GM06990 (cell line): ENCODE data around the gene DAZAP1.
A peak's percentile ranks its signal among the peaks of the same experiment; 100 is the strongest.

Experiments
- DNase-seq: peaks from one replicate; pipeline ENCODE4 v3.0.0-alpha.2; 2011; ENCODE audit not compliant: insufficient read length; ENCODE audit errors: extremely low read depth
- H3K27me3 ChIP-seq: replicated peaks from 2 replicates; pipeline ENCODE4 v1.6.0; 2011; ENCODE audit warnings: low read length; ENCODE audit not compliant: control insufficient read depth, insufficient read depth
- H3K36me3 ChIP-seq: 2 replicates; pipeline ENCODE4 v1.5.1; 2011; ENCODE audit warnings: low read length; ENCODE audit not compliant: control insufficient read depth, insufficient read depth
- H3K4me3 ChIP-seq: replicated peaks from 2 replicates; pipeline ENCODE4 v1.5.1; 2011; ENCODE audit warnings: low read depth, mild to moderate bottlenecking, control low read depth, low read length
- TF ChIP-seq, protein P1 (sequence below): IDR thresholded peaks from 2 replicates; pipeline ENCODE4 v1.5.1; 2011; ENCODE audit warnings: low read length, control low read depth, mild to moderate bottlenecking, inconsistent platforms; ENCODE audit not compliant: insufficient read depth, poor library complexity, severe bottlenecking

DAZAP1 gene

DNA sequence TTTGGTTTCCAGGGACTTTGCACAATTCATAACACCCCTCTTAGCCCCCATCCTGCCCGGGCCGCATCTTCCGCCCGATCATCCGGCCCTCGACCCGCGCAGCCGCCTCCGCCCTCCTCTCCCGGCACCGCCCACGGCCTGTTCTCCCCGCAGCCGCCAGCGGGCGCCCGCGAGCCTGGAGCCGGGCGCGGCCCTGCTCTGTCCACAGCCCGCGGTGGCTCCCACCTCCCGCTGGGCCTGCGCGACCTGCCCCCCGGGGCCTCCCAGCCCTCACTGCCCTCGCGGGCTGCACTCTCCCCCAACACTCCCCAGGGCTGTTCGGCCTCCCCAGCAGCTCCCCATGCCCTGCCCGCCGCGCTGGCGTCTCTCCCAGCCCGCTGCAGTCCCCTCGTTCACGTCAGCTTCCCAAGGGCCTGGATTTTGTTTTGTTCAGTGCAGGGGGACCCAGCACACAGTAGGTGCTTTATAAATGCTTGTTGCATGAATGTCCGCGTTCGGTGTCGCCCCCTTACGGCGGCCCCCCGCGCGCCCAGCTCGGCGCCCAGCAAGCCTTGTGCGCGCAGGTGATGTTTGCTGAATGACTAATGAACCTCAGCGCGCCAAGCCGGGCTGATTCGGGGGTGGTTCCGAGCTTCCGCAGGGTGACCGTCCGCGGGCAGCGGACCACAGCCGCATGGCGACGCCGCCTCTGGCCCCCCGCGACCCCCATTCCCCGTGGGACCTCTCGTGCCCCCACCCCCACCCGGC is 38.0 kb downstream of the DAZAP1 start:
- Histone ChIP-seq H3K36me3 (peaks cover 17% of the 10 kb centered on the region), H3K4me3 (peak overlapping the region; percentile 47), H3K27me3 (peaks cover 2% of the 10 kb centered on the region)
- peak; percentile 82 for DNase-seq
- TF ChIP-seq, protein P1, sequence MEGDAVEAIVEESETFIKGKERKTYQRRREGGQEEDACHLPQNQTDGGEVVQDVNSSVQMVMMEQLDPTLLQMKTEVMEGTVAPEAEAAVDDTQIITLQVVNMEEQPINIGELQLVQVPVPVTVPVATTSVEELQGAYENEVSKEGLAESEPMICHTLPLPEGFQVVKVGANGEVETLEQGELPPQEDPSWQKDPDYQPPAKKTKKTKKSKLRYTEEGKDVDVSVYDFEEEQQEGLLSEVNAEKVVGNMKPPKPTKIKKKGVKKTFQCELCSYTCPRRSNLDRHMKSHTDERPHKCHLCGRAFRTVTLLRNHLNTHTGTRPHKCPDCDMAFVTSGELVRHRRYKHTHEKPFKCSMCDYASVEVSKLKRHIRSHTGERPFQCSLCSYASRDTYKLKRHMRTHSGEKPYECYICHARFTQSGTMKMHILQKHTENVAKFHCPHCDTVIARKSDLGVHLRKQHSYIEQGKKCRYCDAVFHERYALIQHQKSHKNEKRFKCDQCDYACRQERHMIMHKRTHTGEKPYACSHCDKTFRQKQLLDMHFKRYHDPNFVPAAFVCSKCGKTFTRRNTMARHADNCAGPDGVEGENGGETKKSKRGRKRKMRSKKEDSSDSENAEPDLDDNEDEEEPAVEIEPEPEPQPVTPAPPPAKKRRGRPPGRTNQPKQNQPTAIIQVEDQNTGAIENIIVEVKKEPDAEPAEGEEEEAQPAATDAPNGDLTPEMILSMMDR, result peak; percentile 31

DNA sequence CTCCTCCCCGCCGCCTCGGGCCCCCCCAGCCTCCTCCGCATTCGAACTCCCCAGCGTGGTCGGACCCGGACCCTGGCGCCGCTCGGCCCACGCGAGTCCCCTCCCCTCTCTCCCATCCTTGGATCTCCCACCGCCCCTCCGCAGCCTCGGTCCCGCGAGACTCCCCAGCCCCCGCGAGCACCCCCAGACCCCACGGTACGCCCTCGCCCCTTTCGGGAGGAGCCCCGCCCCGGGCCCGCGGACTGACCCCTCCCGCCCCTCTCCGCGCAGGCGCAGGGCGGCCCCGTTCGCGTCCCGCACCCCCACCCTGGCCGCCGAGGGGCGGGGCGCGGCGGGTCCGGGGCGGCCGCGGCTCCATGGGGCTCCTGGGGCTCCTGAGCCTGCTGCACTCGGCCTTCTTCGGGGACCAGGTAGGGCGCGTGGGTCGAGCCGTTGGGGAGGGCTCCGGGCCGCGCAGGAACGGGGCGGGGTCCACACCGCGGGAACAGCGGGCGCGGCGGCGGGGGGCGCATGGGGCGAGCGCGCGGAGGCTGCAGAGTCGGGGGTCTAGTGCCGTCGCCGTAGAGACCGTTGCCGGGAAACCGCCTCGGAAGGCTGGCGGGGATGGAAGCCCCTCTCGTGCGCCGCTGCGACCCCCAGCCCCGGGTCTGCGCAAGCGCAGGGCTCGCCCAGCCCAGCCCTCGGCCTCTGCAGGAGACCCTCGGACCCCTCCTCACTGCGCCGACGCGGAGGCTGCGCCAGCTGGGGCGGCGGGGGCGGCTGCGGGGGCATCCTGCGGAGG is 38.7 kb downstream of the DAZAP1 start:
- Histone ChIP-seq H3K36me3 (peaks cover 10% of the 10 kb centered on the region), H3K27me3 (peaks cover 5% of the 10 kb centered on the region), H3K4me3 (no peak overlapping the region)
- no peak for DNase-seq
- TF ChIP-seq, protein P1, result no peak

DNA sequence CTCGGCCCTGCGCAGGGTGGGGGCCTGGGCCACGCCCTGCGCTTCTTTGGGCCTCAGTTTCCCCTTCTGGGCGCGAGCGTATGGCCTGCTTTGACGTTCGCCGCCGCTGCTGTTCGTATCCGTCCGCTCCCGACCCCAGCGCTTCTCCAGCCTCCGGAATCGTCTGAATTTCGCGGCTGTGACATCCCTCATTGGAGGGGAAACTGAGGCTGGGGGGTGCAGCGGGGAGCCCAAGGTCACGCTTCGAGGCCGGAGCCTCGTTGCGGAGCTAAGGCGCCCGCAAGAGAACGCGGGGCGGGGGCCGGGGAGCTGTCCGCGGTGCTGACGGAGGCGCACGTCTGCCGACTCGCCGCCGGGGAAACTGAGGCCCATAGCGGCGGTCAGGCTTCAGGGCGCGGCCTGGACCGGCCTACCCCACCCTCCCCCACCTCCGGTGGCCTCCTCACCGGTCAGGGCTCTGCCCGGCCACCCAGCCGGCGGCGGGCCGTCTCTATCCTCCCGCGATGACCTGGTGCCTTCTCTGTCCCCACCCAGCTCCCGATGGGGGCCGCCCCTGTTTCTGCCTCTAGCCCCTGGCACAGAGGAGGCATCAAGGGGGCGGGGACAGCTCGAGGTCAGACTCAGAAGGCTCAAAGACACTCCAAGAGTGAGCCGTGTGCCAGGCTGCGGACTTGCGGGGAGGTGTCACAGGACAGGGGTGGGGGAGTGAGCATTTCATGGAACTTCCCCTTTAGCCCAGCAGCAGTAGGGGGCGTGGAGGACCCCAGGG is 39.5 kb downstream of the DAZAP1 start:
- TF ChIP-seq, protein P1, result no peak
- Histone ChIP-seq H3K27me3 (peaks cover 5% of the 10 kb centered on the region), H3K4me3 (no peak overlapping the region), H3K36me3 (peaks cover 6% of the 10 kb centered on the region)
- DNase-seq, result no peak

DNA sequence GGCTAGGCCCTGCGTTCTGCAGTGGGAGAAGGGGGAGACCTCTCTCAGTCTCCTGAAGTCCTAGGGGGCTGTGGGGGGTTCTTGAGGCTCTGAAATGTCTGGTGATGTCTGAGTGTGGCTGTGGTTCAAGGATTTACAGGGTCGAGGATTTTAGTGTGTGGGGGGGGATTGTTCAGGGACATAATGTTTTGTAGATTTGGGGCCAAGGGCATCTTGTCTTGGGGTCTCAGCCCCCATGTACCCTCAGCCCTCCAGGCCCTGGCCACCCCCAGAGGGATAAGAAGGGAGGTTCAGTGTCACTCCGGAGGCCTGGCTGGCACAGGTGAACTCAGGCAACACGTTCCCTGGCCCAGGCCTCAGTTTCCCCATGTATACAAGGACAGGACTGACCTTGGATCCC is 40.1 kb downstream of the DAZAP1 start:
- TF ChIP-seq, protein P1, result no peak
- no peak for DNase-seq
- H3K4me3 ChIP-seq, result no peak overlapping the region
- H3K36me3 ChIP-seq, result peaks cover 4% of the 10 kb centered on the region
- H3K27me3 ChIP-seq, result peaks cover 5% of the 10 kb centered on the region

DNA sequence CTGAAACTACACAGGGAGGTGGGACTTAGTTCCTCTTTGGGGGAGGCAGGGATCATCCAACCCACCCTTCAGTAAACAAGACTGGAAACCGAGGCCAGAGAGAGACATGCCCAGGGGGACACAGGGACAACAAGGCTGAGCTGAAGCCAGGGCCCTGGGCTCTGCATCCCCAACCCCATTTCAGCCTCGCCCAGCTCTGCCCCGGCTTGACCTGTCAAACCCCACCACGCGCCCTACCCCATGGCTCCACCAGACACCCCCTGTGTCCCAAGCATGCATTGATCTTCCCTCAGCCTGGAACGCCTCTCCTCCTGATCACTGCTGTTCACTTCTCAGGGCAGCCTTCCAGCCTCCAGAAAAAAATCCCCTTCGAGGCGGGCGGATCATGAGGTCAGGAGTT is 40.6 kb downstream of the DAZAP1 start:
- H3K27me3 ChIP-seq, result peaks cover 5% of the 10 kb centered on the region
- no peak overlapping the region for H3K4me3 ChIP-seq
- TF ChIP-seq, protein P1, result no peak
- DNase-seq, result no peak
- no peaks in the 10 kb centered on the region; the same call in 1 of the 2 replicates for H3K36me3 ChIP-seq
